K562 (cell line): ENCODE data around the gene MPG. TPM values are rescaled to one million over a fixed set of nuclear protein-coding genes. Genes with fewer than 3 reads are reported as not detected.

Source experiments
- ATAC-seq: fragments of 200-7000 bp; cut with Tn5 transposase; 3 replicates; pipeline ENCODE4 v1.9.1; 2020; ENCODE audit warnings: moderate library complexity
- BruUV-seq: library from RNA; stranded (reverse); fragments of 400-500 nt; replicated peaks from 2 replicates; lab custom pipeline; 2021; lab: Mats Ljungman, UMichigan
- CTCF ChIA-PET: fragments of 300-600 bp; formaldehyde crosslinking; extraction: SDS; loops from one replicate; lab custom pipeline; 2021; ENCODE audit warnings: low intra/inter-chr PET ratio; lab: Yijun Ruan, JAX
- POLR2A ChIA-PET: fragments of 300-600, 350-650 bp; sonication (Branson Sonifier 250); formaldehyde crosslinking; extraction: SDS; loops from one replicate; lab custom pipeline; 2021; ENCODE audit warnings: antibody characterized with exemption, inconsistent platforms; lab: Yijun Ruan, JAX
- DNase-seq, 4 experiments: peaks; one replicate each; pipeline versions ENCODE4 v3.0.0 to v3.0.0-alpha.2; 2011 to 2018; ENCODE audit warnings: low spot score in 3 of 4, mixed read lengths in 3 of 4; ENCODE audit errors: extremely low read depth in 1 of 4
- FAIRE-seq: peaks from 2 replicates; lab custom pipeline; 2011; peaks lifted over from hg19 to GRCh38; lab: Jason Lieb, UNC
- H2AFZ ChIP-seq: 2 replicates; pipeline ENCODE4 v1.6.0; 2011; ENCODE audit warnings: low read depth, low read length, control low read depth, inconsistent platforms
- H3K27ac ChIP-seq: fragments of 200-600 bp; 3 replicates; pipeline ENCODE4 v1.8.0; 2011; ENCODE audit warnings: low read depth, mild to moderate bottlenecking, control low read depth, inconsistent platforms, low read length, moderate library complexity, mixed read lengths; ENCODE audit errors: extremely low read depth
- H3K27me3 ChIP-seq, 2 experiments: fragments of 300-600 bp in 1 of 2; 2 replicates in 1 of 2; 3 replicates in 1 of 2; pipeline versions ENCODE4 v1.6.0 to v1.8.0; 2011; ENCODE audit warnings: inconsistent platforms in 2 of 2, low read length in 2 of 2, mild to moderate bottlenecking in 1 of 2, mixed read lengths in 1 of 2, moderate library complexity in 1 of 2; ENCODE audit not compliant: control insufficient read depth in 2 of 2, insufficient read depth in 2 of 2
- H3K36me3 ChIP-seq: fragments of 300-600 bp; 3 replicates; pipeline ENCODE4 v1.8.0; 2011; ENCODE audit warnings: mild to moderate bottlenecking, low read length, inconsistent platforms; ENCODE audit not compliant: control insufficient read depth, insufficient read depth
- H3K4me1 ChIP-seq, 2 experiments: fragments of 200-600 bp in 1 of 2; replicated peaks in 1 of 2; 2 replicates in 1 of 2; 3 replicates in 1 of 2; pipeline versions ENCODE4 v1.5.1 to v1.8.0; 2011; ENCODE audit warnings: inconsistent platforms in 2 of 2, low read length in 2 of 2, mild to moderate bottlenecking in 1 of 2, mixed read lengths in 1 of 2, moderate library complexity in 1 of 2; ENCODE audit not compliant: control insufficient read depth in 2 of 2, insufficient read depth in 2 of 2
- H3K4me2 ChIP-seq: 2 replicates; pipeline ENCODE4 v1.6.1; 2011; ENCODE audit warnings: low read length, control low read depth, inconsistent platforms, mixed read lengths; ENCODE audit not compliant: insufficient read depth
- H3K4me3 ChIP-seq: fragments of 200-600 bp; sonication (generic), shearing (Covaris generic); 2 replicates; pipeline ENCODE4 v1.5.1; 2016; ENCODE audit warnings: control low read depth, inconsistent platforms
- H3K79me2 ChIP-seq: fragments of 200-600 bp; 3 replicates; pipeline ENCODE4 v1.8.0; 2011; ENCODE audit warnings: low read length, inconsistent platforms; ENCODE audit not compliant: control insufficient read depth, insufficient read depth
- H3K9ac ChIP-seq, 2 experiments: 2 replicates each; pipeline versions ENCODE4 v1.6.0 to v1.6.1; 2011; ENCODE audit warnings: low read depth in 2 of 2, low read length in 2 of 2, control low read depth in 1 of 2, inconsistent platforms in 1 of 2, mild to moderate bottlenecking in 1 of 2, mixed read lengths in 1 of 2; ENCODE audit not compliant: insufficient read depth in 1 of 2
- H3K9me1 ChIP-seq: one replicate; pipeline ENCODE4 v1.6.0; 2011; ENCODE audit warnings: inconsistent platforms, mild to moderate bottlenecking, low read length, moderate library complexity; ENCODE audit not compliant: control insufficient read depth, insufficient read depth
- H3K9me3 ChIP-seq: replicated peaks from 2 replicates; pipeline ENCODE4 v1.5.1; 2011; ENCODE audit warnings: low read depth, low read length, inconsistent platforms; ENCODE audit not compliant: control insufficient read depth, insufficient read depth
- H4K20me1 ChIP-seq: replicated peaks from 2 replicates; pipeline ENCODE4 v1.6.1; 2011; ENCODE audit warnings: low read length, inconsistent platforms, mixed read lengths; ENCODE audit not compliant: control insufficient read depth, insufficient read depth
- FOXP1 ChIP-seq: sonication (generic); formaldehyde crosslinking; IDR thresholded peaks from 2 replicates; pipeline ENCODE4 v1.8.0; 2022; ENCODE audit warnings: mild to moderate bottlenecking, missing genetic modification reagents
- GABPB2 ChIP-seq: fragments of 250-450 bp; sonication (Bioruptor Pico); conservative IDR thresholded peaks from 2 replicates; pipeline ENCODE4 v1.5.1; 2021; ENCODE audit warnings: mild to moderate bottlenecking
- RFX7 ChIP-seq: fragments of 250-450 bp; sonication (Bioruptor Pico); IDR thresholded peaks from 2 replicates; pipeline ENCODE4 v1.5.1; 2021; ENCODE audit warnings: mild to moderate bottlenecking
- SAP30 ChIP-seq: fragments of 200-600 bp; sonication (generic); IDR thresholded peaks from 2 replicates; pipeline ENCODE4 v1.6.1; 2012; ENCODE audit warnings: borderline replicate concordance, low read depth, mild to moderate bottlenecking, moderate library complexity, low read length, control low read depth, inconsistent platforms; ENCODE audit not compliant: insufficient read depth, poor library complexity, severe bottlenecking
- ZBTB40 ChIP-seq, 2 experiments: fragments of 450-650 bp in 1 of 2; sonication (generic) in 1 of 2; formaldehyde crosslinking in 1 of 2; IDR thresholded peaks; 2 replicates each; pipeline versions ENCODE4 v1.7.1 to v1.9.0; 2016 to 2022; ENCODE audit warnings: inconsistent platforms in 1 of 2, mild to moderate bottlenecking in 1 of 2, missing genetic modification reagents in 1 of 2
- ZNF121 ChIP-seq: sonication (generic); formaldehyde crosslinking; conservative IDR thresholded peaks from 2 replicates; pipeline ENCODE4 v1.8.0; 2022; ENCODE audit warnings: missing genetic modification reagents
- ZNF124 ChIP-seq: sonication (generic); formaldehyde crosslinking; IDR thresholded peaks from 2 replicates; pipeline ENCODE4 v1.8.1; 2022; ENCODE audit warnings: missing genetic modification reagents
- WGBS: fragments of 100-300 bp; shearing (Covaris generic); methylation state at CpG from one replicate; pipeline ENCODE4 v1.1.6; 2016; ENCODE audit warnings: low coverage, mixed read lengths; ENCODE audit not compliant: insufficient coverage; ENCODE audit errors: missing lambda C conversion rate; 5-methylcytosine and 5-hydroxymethylcytosine counted together
- in situ Hi-C: fragments of 300-500 bp; cut with MboI; formaldehyde crosslinking; loops from 4 replicates; pipeline ENCODE4 v1.15.0; 2018; ENCODE audit warnings: inconsistent platforms, mixed read lengths
- intact Hi-C: fragments of 100-400 bp; cut with micrococcal nuclease; formaldehyde crosslinking; loops from 2 replicates; pipeline ENCODE4 v1.14.2; 2022
- polyA plus RNA-seq, 8 experiments: library from polyadenylated mRNA; depleted of rRNA in 4 of 8; stranded (reverse) in 5 of 8; unstranded in 3 of 8; fragments of >200 nt; fragmentation: Nextera tagmentation in 2 of 8; fragmentation: Illumina TruSeq in 1 of 8; extraction: Ambion mirVana in 2 of 8; extraction: Trizol in 1 of 8; gene quantifications; 2 replicates each; pipeline versions ENCODE4 v1.2.1 to v1.2.3, GENCODE V29; 2011 to 2014; ENCODE audit warnings: inconsistent platforms in 1 of 8, missing spikeins in 1 of 8
- total RNA-seq, 7 experiments: library from RNA; depleted of rRNA in 6 of 7; stranded (reverse); fragments of >200 nt in 6 of 7; fragmentation: Illumina TruSeq in 2 of 7; extraction: Trizol in 2 of 7; gene quantifications; 2 replicates each; pipeline versions ENCODE4 v1.2.1 to v1.2.3, GENCODE V29; 2011 to 2021; ENCODE audit warnings: low replicate concordance in 1 of 7

The MPG gene
- total and polyA plus RNA-seq, 9 of the 15 experiments (the other 6 are each of a cell fraction or from before 2014, with no cell fraction given) = 0.42 to 226 (median 36.2) TPM

GRCh38 chr16:53346-54236, 24.4 kb upstream of the MPG start, which contains the start of the genes POLR3K and SNRNP25 (continued):
- TF ChIP-seq ZNF124 (CRISPR knock-in tag) = no peak
- no peak; the same call in none of the 2 replicates for TF ChIP-seq FOXP1
- TF ChIP-seq, all 486 proteins: peak for 100

GRCh38 chr16:54237-54581, 23.8 kb upstream of the MPG start:
- H2AFZ ChIP-seq = 0 out of 2 replicates have a peak overlapping the region, but pooled peaks have one; percentile 85
- WGBS = 0% methylated on average over 11 of the region's 12 CpGs
- in situ Hi-C loops = no loop called here
- H3K27ac ChIP-seq = peak overlapping the region; percentile 80
- peak overlapping the region; percentile 85 to 98 for H3K9ac ChIP-seq
- ATAC-seq (no peak), DNase-seq (no peak), FAIRE-seq (no peak)
- TSS peak; percentile 61 for BruUV-seq
- peaks cover 2% of the 10 kb centered on the region for H3K9me1 ChIP-seq
- H3K79me2 ChIP-seq = peaks cover 66% of the 10 kb centered on the region
- ChIA-PET POLR2A (interaction anchor here (1.2 to 2.1 kb wide), 5 partner anchors 11 to 21 kb away, joined by 3 to 9 read pairs (median 6); partner anchors contain the start of gene RHBDF1), CTCF (no interaction called here)
- H4K20me1 ChIP-seq = no peaks in the 10 kb centered on the region; the same call in none of the 2 replicates
- peaks cover 66% of the 10 kb centered on the region for H3K36me3 ChIP-seq
- no peaks in the 10 kb centered on the region for H3K9me3 ChIP-seq
- peak overlapping the region; percentile 92 for H3K4me3 ChIP-seq
- H3K27me3 ChIP-seq = no peaks in the 10 kb centered on the region
- H3K4me1 ChIP-seq = peaks cover 12 to 17% of the 10 kb centered on the region in 2 experiments; a peak in 3 of 5 replicates
- intact Hi-C loops = no loop called here
- H3K4me2 ChIP-seq = peak overlapping the region; percentile 73
- peak; percentile 95 for TF ChIP-seq ZNF121
- TF ChIP-seq SAP30 = peak; percentile 17
- TF ChIP-seq RFX7 (CRISPR knock-in tag) = no peak
- TF ChIP-seq GABPB2 (CRISPR knock-in tag) = no peak
- peak; percentile 27; the same call in 1 of the 2 replicates for TF ChIP-seq ZBTB40 (IDR thresholded peaks at IDR 0.05)
- TF ChIP-seq ZBTB40 (CRISPR knock-in tag; IDR thresholded peaks at IDR 0.05) = no peak
